H54 (cell line): Measurements from ENCODE around the gene AKR7A2.

ENCODE experiments used
- DNase-seq: peaks from one replicate; pipeline ENCODE4 v3.0.0; 2011; ENCODE audit warnings: low spot score, mixed read lengths; ENCODE audit not compliant: insufficient read length
- FAIRE-seq: peaks from 3 replicates; lab custom pipeline; 2011; peaks lifted over from hg19 to GRCh38; lab: Jason Lieb, UNC
- POLR2A ChIP-seq: IDR thresholded peaks from 2 replicates; pipeline ENCODE4 v1.6.1; 2011; ENCODE audit warnings: low read depth, mild to moderate bottlenecking, low read length

AKR7A2 gene

DNA sequence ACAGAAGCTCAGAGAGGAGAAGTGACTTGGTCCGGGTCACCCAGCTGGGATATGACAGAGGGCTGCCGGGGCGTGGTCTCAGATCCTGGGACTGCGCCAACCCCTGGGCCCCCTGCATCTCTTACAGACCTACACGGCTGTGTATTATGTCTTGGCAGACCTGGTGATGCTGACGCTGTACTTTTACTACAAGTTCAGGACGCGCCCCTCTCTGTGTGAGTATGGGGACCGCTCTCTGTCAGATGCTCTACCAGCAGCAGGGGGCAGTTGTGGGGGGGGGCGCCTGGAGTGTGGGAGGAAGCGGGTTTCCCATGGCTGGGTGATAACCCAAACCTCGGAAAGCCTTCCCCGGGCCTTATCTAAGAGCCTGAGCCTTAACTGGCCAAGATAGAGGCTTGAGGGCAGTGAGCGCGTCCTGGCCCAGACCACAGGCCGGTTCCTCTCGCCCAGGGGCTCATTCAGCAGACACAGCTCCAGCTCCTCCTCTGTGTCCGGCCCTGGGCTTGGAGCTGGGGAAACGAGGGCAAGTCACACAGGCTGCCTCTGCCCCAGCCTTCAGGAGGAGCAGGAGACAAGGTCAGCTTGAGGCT lies 13.5 kb upstream of the AKR7A2 start:
- no peak for DNase-seq
- FAIRE-seq: no peak
- no peak for TF ChIP-seq POLR2A

DNA sequence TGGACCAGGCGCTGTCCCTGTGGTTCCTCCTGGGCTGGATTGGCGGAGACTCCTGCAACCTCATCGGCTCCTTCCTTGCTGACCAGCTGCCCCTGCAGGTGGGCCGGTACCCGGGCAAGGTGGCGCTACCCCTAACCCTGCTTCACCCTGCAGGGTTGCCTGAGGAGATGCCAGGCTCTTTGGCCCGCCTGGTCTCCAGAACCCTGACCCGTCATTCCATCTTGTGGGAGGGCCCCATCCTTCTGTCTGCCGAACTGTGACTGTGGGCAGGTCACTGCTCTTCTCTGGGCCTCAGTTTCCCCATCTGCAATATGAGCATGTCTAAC lies 12.7 kb upstream of the AKR7A2 start:
- TF ChIP-seq POLR2A: no peak
- no peak for DNase-seq
- no peak for FAIRE-seq

DNA sequence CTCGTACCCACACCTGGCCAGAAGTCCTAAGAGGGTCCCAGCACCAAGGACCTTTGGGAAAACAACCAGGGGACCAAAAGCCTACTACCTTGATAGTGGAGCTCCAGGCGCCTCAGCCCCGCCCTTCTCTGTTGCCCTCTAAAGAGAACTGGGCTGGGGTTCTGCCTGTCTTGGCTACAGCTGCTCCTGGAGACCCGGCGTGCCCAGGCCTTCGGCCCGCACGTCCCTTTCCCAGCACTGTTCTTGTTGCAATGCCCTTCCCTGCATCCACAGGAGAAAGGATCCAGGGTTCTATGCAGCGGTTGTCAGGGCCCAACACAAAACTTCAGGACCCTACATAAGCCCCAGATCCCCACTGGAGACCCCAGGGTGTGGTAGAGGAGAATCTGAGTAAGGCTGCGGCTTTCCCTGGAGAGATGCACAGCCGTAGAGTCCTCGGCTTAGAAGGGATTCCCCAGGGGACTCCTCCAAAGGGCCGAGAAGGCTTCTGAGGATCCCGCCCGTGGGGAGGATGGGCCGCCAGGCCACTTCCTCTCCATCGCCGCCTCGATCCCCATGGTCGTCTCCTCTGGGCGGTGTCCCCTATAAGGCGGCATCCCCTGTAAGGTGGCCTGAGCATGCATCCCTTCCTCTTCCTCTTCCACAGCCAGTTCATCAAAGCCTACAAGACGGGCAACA lies 12.2 kb upstream of the AKR7A2 start:
- TF ChIP-seq POLR2A: no peak
- no peak for FAIRE-seq
- no peak for DNase-seq

DNA sequence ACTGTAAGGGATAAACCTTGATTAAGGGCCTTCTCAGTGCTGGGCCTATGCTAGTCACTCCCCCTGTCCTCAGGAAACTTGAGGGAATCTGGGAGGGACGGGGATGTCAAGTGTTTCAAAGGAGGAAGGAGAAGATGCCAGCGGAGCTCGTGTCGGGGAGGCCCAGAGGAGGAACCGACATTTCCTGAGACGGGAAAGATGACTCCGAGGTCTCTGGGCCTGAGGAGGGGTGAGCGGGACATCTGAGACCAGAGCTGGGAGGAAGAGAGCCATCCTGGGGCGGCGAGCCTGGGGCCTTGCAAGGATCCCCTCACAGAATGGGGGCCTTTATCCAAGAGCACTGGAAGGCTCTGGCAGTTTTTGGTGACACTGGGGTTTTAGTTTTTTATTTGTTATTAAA lies 10.5 kb upstream of the AKR7A2 start:
- TF ChIP-seq POLR2A: no peak
- FAIRE-seq (no peak), DNase-seq (no peak)

DNA sequence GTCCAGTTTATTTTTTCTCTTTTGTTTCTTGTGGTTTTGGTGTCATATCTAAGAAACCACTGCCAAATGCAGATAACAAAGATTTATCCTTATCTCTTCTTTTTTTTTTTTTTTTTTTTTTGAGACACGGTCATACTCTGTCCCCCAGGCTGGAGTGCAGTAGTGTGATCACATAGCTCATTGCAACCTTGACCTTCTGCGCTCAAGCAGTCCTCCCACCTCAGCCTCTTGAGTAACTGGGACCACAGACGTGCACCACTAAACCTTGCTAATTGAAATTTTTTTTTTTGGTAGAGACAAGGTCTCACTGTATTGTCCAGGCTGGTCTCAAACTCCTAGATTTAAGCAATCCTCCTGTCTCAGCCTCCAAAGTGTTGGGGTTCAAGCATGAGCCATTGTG lies 9.1 kb upstream of the AKR7A2 start:
- no peak for TF ChIP-seq POLR2A
- no peak for FAIRE-seq
- no peak for DNase-seq

DNA sequence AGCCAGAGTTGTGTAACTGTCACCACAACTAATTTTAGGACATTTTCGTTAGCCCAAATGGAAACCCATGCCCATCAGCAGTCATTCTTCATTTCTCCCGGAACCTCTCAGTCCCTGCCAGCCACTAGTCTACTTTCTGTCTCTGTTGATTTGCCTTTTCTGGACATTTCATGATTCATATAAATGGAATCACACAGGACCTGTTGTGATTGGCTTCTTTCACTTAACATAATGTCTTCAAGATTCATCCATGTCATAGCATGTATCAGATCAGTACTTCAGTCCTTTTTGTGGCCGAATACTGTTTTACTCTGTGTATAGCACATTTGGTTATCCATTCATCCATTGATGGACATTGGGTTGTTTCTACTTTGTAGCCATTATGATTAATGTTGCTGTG lies 7.3 kb upstream of the AKR7A2 start:
- FAIRE-seq: no peak
- no peak for DNase-seq
- TF ChIP-seq POLR2A: no peak

DNA sequence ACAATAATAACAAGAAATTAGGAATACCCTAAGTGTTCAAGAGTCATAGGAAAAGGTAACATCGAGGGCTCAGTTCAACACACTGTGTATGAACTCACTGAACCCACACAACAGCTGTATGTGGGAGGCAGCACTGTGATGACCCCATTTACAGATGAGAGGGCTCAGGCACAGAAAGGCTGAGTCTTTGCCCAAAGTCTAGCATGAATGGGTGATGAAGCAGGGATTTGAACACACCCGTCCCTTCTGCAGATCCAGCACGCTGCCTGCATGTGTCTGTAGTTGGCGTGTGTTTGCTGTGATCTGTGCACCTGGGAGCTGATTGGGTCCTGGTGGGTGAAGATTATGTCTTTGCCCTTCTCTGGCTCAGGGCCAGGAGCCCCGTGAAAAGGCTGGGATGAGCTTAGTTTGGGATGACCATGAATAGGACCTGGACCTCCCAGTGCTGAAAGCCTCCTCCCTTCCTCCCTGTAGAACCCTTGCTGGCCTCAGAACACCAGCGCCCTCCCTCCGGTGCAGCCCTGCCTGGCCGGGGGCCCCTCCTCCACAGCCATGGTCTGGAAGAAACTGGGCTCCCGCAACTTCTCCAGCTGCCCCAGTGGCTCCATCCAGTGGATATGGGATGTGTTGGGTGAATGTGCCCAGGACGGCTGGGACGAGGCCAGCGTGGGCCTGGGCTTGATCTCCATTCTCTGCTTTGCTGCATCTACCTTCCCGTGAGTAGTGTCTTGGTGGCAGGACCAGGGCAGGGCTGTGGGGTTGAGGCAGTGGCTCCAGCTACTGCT lies 5.4 kb upstream of the AKR7A2 start:
- DNase-seq (no peak), FAIRE-seq (no peak)
- no peak for TF ChIP-seq POLR2A

DNA sequence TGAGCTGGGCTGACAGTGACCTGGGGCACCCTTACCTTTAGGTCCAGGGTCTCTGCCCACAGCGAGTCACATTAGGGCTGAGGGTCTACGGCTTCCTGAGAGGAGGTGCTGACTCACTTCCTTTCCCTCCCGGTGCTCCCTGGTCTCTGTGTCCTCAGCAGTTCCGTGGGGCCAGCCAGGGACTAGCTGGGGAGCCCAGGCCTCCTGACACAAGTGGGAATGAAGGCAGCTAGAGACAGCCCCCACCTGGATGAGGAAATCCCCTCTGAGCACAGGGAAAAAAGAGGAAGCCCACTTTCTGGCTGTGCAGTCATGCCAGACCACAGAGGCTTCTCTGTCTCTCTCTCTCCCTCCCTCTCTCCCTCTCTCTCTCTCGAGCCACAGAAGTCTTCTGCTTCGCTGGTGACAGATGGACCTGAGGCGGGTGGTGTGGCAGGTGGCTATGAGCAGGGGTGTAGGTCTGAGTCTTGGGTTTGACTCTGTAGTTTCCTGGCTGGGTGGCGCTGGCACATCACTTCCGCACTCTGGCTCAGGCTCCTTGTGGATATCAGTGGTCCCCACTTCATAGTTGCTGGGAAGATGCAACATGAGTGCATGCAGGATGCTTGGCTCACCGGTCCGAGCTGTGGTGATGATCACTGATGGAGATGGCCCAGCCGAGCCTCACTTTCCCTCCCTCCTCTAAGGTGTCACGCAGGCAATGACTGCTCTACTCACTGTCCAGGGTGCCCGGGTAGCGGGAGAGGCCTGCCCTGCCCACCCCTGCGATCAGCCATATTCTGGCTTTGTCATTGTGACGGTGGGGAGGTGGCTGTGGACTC lies 3.6 kb upstream of the AKR7A2 start:
- DNase-seq (peak; percentile 25), FAIRE-seq (no peak)
- TF ChIP-seq POLR2A: no peak

DNA sequence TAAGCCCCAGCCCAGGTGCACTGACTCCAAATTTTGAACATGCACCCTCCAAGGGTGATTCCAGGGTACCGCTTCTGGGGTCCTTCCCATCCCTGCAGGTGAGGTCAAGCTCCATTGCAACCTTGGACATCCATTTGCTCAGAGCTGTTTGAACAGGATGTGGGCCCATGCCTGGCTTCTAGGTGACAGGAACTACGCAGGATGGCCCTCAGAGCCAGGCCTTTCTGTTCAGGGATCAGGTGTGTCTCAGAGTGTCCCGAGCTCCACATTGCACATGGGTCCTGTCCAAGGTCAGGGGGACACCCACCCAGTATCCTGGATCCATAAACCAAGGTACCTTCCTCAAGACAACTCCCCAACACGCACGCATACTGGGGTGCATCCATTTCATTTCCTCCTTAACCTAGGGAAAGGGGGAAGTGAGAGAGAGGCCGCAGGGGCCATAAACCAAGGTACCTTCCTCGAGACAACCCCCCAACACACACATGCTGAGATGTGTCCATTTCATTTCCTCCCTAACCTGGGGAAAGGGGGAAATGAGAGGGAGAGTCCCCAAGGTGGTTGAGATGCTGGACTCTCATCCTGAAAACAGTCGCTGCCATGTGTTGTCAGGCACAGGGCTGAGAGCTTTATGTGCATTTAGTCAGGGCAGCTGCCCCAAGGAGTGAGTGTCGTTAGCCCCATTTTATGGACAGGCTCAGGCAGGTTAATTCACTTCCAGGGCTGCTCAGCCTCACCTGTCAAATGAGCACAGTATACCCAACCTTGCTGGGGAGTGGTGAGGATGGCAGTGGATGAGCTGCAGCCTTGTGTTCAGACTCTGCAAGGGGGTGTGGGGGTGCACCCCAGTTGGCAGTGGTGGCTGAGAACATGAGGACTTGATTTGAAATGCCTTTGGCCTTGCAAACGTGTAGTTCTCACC lies 2.3 kb upstream of the AKR7A2 start:
- DNase-seq: no peak
- FAIRE-seq: no peak
- no peak for TF ChIP-seq POLR2A

DNA sequence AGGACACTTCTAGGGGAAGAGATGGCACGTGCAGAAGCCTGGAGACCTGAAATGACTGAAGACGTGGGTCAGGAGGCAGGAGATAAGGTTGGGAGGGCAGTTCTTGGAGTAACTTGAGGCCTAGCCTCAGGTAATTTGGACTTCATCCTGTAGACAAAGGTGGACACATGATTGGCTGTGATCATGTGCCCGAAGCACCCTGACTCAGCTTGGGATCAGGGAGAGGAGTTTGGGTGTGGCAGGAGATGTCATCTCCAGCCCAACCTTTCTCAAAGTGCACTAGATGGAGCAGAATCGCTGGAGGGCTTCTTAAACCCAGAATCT lies 1.7 kb upstream of the AKR7A2 start:
- DNase-seq (no peak), FAIRE-seq (no peak)
- TF ChIP-seq POLR2A: no peak

DNA sequence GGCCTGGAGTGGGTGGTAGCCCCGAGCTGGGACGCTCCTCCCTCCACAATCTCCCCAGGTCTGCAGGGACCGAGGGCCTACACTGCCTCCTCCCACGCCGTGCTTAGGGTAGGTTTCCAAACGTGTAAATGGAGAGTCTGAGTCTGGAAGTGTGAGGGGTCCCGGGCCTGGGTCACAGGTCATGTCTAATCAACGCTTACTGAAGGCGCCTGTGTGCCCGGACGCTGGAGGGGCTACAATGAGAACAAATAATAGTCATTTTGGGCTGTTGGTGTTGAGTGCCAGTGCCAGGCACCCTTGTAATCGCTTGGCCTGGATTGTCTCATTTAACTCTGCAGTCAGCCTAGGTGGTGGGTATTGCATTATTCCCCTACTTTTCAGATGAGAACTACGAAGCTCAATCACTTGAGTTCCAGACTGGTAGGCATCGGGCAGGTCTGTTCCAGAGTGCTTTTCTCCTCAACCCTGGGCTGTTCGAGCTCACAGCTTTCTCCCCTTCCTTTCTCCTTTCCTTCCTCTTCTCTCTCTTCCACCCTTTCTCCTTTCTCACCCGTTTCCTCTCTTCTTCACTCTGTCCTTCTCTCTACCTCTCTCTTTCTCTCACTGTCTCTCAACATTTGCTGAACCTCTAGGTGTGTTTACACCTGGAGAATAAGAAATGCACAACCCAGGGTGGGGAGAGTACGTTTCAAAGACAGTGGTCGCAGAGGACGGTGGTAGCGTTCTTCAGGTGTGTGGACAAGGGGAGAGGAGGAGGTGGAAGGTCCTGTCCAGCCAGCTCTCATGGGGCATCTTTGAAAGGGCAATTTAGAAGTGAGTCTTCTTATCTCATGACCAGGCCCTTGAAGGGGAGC lies 1.1 kb upstream of the AKR7A2 start:
- FAIRE-seq: no peak
- DNase-seq: no peak

DNA sequence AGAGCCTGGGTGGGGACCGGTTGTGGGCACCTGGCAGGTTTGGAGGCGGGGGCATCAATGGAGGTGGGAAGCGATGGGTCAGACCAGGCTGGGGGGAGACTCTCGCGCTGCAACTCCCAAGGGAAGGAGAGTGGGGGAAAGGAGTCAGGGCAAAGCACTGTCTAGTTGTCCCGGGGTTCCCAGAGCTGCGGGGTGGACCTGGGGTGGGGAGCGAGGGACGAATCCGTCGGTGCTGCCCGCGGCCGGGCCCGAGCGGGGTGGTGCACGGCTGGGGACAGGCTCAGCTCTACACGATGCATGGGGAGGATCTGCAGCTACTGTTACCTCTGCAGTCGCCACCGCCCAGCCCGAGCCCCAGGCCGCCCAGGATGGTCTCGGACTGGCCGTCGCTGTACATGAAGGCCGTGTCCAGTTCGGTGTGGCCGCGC lies 427 bp downstream of the AKR7A2 start:
- TF ChIP-seq POLR2A: no peak
- DNase-seq (peak; percentile 23), FAIRE-seq (no peak)

More for the DNA sequence above, 1.1 kb upstream of the AKR7A2 start:
- no peak for TF ChIP-seq POLR2A
